D721Med (cell line): ENCODE data around the gene CCNQ.

Source experiments
- DNase-seq: peaks from one replicate; pipeline ENCODE4 v3.0.0; 2011; ENCODE audit warnings: low spot score; ENCODE audit not compliant: insufficient read length
- FAIRE-seq: peaks from 2 replicates; lab custom pipeline; 2011; peaks lifted over from hg19 to GRCh38; lab: Jason Lieb, UNC
- CTCF ChIP-seq: IDR thresholded peaks from 2 replicates; pipeline ENCODE4 v1.5.1; 2012; ENCODE audit warnings: mild to moderate bottlenecking, control low read depth; ENCODE audit not compliant: insufficient read depth; ENCODE audit errors: missing control alignments

Gene CCNQ

DNA sequence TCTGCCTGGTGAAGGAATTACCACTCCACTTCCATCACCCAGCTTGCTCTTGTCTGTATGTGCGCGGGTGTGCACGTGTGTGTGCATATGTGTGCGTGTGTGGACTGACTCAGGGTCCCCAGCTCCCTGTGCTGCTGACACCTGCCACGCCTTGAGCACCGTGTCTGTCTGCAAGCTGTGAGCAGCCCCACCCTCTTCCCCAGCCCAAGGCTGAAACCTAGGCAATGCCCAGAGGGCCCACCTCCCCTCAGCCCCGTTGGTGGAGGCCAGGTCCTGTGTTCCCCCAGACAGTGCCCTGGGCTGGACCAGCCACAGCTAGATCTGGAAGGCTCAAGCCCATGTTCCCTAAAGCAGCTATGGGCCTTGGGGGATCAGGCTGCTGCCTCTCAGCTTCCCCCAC is 2.0 kb upstream of the CCNQ start:
- no peak for TF ChIP-seq CTCF
- DNase-seq (no peak), FAIRE-seq (no peak)

- FAIRE-seq (no peak), DNase-seq (no peak)
- TF ChIP-seq CTCF, result no peak
Observed at GRCh38 chrX:153600032-153600373, 1.1 kb upstream of the CCNQ start.

DNA sequence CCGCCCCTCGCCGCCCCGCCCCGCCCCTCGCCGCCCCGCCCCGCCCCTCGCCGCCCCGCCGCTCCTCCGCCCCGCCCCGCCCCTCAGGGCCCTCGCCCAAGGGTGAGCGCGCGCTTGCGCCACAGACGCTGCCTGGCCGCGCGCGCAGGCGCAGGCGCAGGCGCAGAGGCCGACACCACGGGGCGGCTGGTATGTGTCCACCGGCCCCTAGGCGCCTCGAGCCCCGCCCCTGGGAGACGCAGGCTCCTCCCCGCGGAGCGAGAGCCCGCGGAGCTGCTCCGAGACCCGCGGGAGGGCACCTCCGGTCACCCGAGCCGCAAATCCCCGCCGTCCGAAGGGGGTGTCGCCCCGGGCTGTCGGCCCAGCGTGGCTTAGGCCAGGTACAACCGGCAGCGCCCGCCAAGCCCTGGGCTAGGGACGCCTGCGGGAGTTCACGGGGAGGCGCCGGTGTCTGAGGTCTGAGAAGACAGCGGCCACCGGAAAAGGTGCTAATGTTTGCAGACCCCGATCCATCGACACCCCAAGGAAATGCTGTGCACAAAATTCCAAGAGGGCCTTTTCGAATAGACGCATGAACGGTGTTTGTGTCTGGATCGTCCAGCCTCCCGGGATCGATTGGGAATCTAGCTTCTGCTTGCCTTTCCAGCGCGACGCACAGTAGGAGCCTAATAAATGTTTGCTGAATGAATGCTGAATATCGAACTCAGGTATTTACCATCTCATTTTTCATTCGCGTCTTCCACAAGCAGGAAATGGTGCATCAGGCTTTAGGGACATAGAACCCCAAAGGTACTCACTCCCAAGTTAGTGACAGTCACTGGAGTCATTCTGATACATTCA is 473 bp upstream of the CCNQ start:
- no peak for TF ChIP-seq CTCF
- DNase-seq (peak; percentile 48), FAIRE-seq (no peak)

DNA sequence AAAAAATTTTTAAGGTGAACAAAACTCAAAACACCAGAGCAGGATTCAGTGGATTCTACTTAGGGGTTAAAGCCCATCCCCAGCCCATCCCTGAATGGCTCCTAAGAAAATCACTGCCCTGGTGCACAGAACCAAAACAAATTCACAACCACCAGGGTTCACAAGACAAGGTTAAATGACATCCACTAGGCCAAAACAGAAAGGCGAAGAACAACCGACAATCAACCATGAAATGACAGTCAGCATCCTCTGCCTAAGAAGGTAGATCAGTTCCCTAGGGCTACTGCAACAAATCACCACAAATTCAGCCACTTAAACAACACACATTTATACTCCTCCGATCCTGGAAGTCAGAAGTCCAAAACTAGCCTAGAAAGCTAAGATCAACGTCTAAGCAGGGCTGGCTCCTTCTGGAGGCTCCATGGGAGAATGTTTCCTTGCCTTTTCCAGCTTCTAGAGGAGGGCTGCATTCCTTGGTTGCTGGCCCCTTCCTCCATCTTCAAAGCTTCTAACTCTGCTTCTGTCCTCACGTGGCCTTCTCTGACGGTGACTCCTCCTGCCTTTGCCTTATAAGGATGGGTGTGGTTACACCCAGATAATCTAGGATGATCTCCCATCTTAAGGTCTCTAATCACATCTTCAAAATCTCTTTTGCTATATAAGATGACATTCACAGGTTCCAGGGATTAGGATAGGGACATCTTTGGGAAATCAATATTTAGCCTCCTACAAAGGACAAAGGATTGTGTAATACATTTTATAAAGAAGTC is 1.8 kb downstream of the CCNQ start:
- no peak for TF ChIP-seq CTCF
- FAIRE-seq, result peak; percentile 87
- DNase-seq, result peak; percentile 52

DNA sequence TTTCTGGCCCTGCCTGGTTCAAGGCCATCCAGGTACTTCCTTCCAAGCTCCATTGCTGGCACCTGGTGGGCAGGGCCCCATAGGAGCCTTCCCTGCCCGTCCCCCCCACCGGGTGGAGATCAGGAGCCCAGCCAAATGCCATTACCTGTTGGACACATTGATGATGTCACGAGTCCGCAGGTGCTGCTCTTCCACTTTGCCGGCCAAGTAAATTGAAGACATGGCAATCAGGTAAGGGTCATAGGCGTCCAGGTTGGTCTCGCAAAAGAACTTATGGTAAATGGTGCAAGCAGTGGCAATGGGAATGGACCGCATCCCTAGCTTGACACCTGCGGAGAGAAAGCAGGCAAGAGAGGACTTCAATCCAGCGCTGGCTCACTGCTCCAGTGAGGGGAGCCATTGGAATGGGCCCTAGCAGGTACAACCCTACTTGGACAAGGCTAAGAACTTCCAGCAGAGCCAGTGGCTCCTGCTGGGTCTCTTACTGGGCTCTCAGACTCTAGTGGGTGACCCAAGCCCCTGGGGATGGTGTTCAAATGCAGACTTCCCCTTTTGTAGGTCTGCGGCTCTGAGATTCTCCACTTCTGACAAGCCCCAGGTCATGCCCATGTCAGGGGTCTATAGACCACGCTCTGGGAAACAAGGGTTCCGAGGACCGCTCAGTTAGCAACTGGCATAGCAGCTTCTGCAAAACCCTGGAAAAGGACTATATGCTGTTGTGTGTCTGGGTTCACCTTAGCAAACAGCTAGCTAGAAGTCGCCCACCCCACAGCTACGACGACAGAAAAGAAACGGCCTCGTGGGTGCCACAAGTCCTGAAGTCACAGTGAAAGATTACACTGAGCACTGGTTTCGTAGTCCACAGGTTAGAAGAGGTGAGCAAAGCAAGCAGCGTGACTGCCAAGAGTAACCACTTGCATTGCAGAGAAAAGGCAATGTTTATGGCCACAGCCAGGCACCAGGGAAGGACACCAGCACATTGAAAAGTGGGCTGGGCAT is 2.8 kb downstream of the CCNQ start:
- no peak for TF ChIP-seq CTCF
- DNase-seq, result no peak
- FAIRE-seq, result no peak

GRCh38 chrX:153595387-153595786 is 3.6 kb downstream of the CCNQ start:
- DNase-seq (no peak), FAIRE-seq (no peak)
- no peak for TF ChIP-seq CTCF
